HG03432 (cell line): ENCODE data around the gene KSR1.

ENCODE experiments used
- ATAC-seq: cut with Tn5 transposase; IDR thresholded peaks from one replicate; pipeline ENCODE4 v1.9.1; 2021; ENCODE audit warnings: mild to moderate bottlenecking, moderate library complexity; ENCODE audit not compliant: unreplicated experiment

The KSR1 gene

GRCh38 chr17:27547301-27547683 is 91.0 kb downstream of the KSR1 start:
- ATAC-seq: no peak

GRCh38 chr17:27548369-27548768 is 92.1 kb downstream of the KSR1 start:
- no peak for ATAC-seq

DNA sequence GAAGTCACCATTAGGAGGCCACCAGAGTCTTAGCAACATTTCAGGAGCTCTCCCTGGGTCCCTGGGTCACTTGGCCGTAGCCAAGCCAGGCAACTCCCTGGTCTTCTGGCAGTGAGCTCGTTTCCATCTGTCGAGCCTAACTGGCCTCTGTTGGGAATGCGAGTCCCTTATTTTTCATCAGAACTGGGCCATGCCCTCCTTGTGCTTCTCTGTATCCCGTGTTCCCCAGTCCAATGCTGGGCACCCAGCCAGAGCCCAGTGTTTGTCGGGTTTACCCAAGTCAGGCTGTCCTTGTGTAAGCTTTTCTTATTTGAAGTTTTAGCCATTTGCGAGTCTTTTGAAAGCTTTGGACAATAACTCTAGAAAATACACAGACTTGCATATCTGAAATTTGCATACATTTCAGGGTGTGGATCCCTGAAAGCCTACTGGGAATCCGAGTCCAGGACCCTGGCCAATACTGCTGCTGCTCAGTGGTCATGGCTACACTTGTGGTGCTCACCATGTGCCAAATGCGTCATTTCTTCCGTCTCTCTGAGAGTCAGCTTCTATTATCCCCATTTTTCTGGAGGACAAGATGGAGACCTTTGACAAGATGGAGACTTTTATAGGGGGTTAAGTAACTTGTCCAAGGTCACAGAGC is 93.1 kb downstream of the KSR1 start:
- no peak for ATAC-seq

GRCh38 chr17:27550291-27550930 is 94.2 kb downstream of the KSR1 start:
- ATAC-seq: no peak

- no peak for ATAC-seq
Measured at GRCh38 chr17:27550974-27551505, 94.8 kb downstream of the KSR1 start.

- no peak for ATAC-seq
Measured at GRCh38 chr17:27551701-27552248, 95.5 kb downstream of the KSR1 start.

DNA sequence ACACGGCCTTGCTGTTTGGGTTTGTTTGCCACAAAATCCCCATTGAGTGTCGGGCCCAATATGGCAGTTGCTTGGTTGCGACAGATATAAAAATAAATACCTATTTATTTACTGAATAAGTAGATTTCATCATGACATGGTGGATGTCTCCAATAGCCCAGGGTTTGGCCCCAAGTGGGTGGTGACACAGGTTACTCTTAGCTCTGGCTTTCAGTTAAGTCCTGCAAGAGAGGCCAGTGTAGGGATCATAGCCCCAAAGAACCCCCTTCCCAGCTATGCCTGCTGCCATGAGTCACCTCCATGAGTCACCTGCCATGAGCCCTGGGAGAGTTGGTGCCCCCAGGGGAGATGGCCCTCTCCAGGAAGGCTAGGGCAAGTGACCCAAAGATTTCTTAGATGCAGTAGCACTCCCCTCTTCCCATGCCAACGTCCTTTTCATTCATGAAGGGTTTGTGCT is 96.1 kb downstream of the KSR1 start:
- no peak for ATAC-seq

DNA sequence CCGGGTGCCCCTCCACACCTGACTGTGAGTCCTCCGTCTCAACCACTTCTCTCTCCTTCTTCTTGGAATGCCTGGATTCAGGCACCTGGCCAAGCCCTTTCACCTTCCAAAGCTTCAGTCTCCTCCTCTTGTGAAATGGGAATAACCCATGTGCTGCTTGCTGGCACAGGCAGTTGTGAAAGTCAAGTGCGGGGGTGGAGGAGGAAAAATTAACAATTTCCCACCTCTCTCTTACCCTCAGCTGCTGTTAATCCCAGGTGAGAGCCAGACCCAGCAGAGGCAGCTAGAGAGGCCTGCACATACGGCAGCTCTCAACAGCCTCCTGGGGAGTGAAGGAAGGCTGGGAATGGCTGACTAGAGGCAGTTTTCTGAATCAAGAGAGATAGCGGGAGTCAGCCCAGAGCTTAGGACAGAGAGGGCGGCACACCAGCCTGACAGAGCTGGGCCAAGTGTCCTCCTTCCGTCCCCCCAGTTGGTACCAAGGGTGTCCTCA is 96.8 kb downstream of the KSR1 start:
- no peak for ATAC-seq

DNA sequence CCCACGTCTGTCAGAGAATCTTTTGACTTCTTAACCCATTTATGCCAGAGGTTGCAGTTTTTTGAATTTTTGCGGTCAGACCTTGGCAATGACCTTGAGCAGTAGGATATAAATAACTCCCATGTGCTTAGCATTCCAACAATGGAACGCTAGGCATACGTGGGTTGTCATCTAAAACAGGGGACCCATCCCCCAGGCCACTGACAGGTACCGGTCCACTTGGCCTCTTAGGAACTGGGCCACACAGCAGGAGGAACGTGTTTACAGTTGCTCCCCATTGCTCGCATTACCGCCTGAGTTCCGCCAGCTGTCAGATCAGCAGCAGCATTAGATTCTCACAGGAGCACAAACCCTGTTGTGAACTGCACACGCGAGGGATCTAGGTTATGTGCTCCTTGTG is 97.9 kb downstream of the KSR1 start:
- no peak for ATAC-seq

- ATAC-seq: no peak
Measured at GRCh38 chr17:27554911-27555310, 98.7 kb downstream of the KSR1 start.

- no peak for ATAC-seq
Measured at GRCh38 chr17:27555339-27555738, 99.1 kb downstream of the KSR1 start.

DNA sequence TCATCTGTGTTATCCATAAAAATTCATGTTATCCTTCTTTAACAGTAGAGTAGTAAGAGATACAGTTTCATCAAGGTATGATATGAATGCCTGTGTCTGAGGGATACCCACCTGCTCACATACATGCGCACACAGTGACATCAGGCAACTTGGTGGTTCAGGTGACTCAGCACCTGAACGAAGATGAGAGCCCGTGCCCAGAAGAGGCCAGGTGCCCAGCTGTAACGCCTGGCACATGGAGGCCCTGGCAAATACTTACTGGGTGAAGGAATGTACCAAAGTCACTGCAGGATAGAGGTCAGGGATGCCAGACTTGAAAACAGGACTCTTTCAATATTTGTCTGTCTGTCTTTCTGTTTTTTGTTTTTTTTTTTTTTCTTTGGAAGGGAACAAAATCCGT is 102.1 kb downstream of the KSR1 start:
- ATAC-seq: no peak

DNA sequence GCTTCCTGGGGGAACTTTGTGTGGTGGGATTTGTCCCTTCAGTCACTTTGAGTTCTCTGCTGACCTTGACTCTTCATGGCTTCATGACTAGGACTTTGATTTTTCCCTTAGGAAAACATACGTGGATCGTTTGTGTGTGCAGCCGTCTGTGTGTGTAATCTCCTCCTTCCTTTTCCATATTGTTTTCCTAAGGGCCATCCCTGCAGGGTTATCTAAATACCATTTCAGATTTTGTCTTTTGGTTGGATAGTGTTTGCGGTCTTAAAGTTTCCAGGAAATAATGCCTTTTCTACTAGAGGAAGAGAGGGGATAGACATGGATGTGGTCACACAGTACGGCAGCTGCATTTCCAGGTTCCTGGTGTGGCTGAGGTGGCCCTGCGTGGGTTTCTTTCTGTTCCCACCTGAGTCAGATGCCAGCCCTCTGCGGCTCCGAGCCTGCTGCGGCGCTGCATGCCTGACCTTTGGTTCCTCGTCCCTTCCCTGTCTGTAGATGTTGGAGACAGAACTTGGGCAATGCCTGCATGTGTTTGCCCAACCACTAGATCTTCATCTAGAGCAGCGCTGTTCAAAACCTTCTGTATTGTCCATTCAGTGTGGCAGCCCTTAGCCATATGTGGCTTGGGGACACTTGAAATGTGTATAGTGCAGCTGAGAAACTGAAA is 102.7 kb downstream of the KSR1 start:
- ATAC-seq: no peak

- no peak for ATAC-seq
Measured at GRCh38 chr17:27559506-27560481, 103.5 kb downstream of the KSR1 start.

- no peak for ATAC-seq
Measured at GRCh38 chr17:27560668-27561067, 104.4 kb downstream of the KSR1 start.

DNA sequence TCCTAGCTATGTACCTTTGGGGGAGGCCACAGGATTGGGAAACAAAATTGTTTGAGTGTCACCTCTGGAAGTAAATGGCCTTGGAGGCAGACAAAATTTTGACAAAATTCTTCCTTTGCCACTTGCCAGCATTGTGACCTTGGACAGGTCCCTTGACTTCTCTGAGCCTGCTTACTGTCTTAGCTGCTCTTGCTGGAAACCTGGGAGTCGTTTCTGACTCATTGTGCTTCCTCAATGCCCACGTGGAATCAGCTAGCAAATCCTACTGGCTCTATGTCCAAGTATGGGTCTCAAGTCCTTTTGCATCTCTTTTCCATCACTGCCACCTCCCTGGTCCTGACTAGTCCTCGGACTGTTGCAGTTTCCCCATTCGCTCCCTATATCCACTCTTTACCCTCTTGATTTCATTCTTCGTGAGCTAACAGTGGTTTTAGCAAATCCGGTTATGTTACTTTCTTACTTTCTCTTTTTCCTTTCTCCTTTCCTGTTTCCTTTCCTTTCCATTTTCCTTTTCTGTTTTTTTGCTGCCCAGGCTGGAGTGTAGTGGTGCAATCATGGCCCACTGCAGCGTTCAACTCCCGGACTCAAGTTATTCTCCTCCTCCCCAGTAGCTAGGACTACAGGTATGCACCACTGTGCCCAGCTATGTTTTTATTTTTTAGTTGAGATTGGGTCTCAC is 106.7 kb downstream of the KSR1 start:
- no peak for ATAC-seq

DNA sequence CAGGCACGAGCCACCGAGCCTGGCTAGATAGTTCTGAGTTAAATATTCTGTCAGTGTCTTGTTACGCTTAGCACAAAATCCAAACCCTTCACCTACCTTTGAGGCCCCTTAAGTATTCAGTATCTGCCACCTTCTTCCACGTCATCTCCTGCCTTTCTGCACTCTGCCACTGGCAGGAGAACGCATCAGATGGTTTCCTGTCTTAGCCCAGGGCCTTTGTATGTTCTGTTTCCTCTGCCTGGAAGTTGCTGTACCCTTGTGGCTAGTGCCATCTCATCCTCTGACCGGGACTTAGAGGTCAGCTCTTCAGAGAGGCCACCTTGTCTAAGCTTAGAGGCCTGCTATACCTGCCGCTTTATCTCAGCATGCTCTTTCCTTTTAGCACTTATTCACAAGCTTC is 107.3 kb downstream of the KSR1 start:
- ATAC-seq: no peak

- ATAC-seq: no peak
Measured at GRCh38 chr17:27564463-27564862, 108.2 kb downstream of the KSR1 start.

DNA sequence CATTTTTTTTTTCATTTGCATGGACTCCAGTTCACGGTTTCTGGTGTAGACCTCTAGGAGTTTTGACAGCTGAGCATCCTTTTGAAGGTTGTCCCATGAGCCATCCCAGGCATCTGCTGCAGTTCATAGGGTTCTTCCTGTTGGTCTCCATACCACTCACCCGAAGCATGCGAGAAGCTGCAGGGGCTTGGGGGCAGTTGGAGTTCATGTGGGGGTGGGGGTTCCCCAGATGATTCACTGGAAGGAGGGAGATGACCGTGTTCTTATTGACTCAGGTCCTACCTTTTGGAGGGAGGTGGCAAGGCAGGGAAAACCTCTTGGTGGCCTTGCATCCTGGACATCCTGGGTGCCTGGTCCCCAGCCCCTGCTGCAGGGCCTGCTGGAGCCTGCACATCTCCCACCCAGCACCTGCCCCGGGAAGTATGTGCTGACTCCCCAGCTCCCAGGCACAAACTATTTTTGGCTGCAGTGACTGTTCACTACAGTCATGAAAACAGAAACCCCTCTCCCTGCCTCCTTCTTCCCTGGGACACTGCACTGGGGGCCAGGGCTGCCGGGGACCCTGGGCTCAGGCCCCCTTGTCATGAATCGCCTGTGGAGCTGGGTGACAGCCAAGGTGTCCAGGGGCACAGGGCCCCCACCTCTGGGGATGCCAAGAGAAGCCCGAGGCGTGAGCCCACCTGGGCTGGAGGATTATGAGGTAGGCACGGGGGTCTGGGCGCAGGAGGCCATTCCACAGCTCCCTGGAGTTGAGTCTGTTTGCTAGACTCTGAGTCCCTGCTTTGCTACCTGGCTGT is 109.8 kb downstream of the KSR1 start:
- no peak for ATAC-seq
